Panc1 (cell line): ENCODE data around the gene GNAQ. TPM values are rescaled to one million over a fixed set of nuclear protein-coding genes. Genes with fewer than 3 reads are reported as not detected.

Experiments
- ATAC-seq: fragments of 200-7000 bp; cut with Tn5 transposase; 2 replicates; pipeline ENCODE4 v1.9.1; 2020; ENCODE audit warnings: mild to moderate bottlenecking, moderate library complexity
- BruUV-seq: library from RNA; stranded (reverse); fragments of 400-500 nt; replicated peaks from 2 replicates; lab custom pipeline; 2021; lab: Mats Ljungman, UMichigan
- CTCF ChIA-PET: fragments of 300-600 bp; sonication (Branson Sonifier 250); formaldehyde crosslinking; loops from one replicate; lab custom pipeline; 2022; ENCODE audit warnings: antibody characterized with exemption; lab: Charles Lee
- POLR2A ChIA-PET: fragments of 300-600 bp; sonication (Branson Sonifier 250); formaldehyde crosslinking; loops from one replicate; lab custom pipeline; 2022; ENCODE audit warnings: antibody characterized with exemption; lab: Charles Lee
- DNase-seq: peaks from one replicate; pipeline ENCODE4 v3.0.0-alpha.2; 2010; ENCODE audit warnings: low read depth, low spot score
- H3K27ac ChIP-seq: 2 replicates; pipeline ENCODE4 v1.5.1; 2011; ENCODE audit warnings: mild to moderate bottlenecking, low read length, inconsistent platforms
- H3K27me3 ChIP-seq: fragments of 200-500 bp; sonication (Bioruptor generic); 2 replicates; pipeline ENCODE4 v1.6.0; 2014; ENCODE audit warnings: low read length, inconsistent platforms; ENCODE audit not compliant: control insufficient read depth, insufficient read depth
- H3K36me3 ChIP-seq: fragments of 200-500 bp; sonication (Bioruptor generic); 2 replicates; pipeline ENCODE4 v1.5.1; 2014; ENCODE audit warnings: inconsistent platforms, mild to moderate bottlenecking, low read length, moderate library complexity; ENCODE audit not compliant: control insufficient read depth, insufficient read depth
- H3K4me1 ChIP-seq: 2 replicates; pipeline ENCODE4 v1.5.1; 2011; ENCODE audit warnings: inconsistent platforms, mild to moderate bottlenecking, low read length, moderate library complexity; ENCODE audit not compliant: control insufficient read depth, insufficient read depth
- H3K4me3 ChIP-seq, 2 experiments: 2 replicates each; pipeline ENCODE4 v1.5.1; 2011 to 2012; ENCODE audit warnings: low read depth in 2 of 2, low read length in 2 of 2, mild to moderate bottlenecking in 2 of 2, inconsistent platforms in 1 of 2, moderate library complexity in 1 of 2
- H3K9me3 ChIP-seq: fragments of 200-500 bp; sonication (Bioruptor generic); 2 replicates; pipeline ENCODE4 v1.5.1; 2014; ENCODE audit warnings: low read depth, mild to moderate bottlenecking, inconsistent platforms, low read length, moderate library complexity; ENCODE audit not compliant: control insufficient read depth, insufficient read depth
- CTCF ChIP-seq: fragments of 450-650 bp; IDR thresholded peaks from 2 replicates; pipeline ENCODE4 v1.5.1; 2017; ENCODE audit warnings: mild to moderate bottlenecking
- POLR2AphosphoS5 ChIP-seq: IDR thresholded peaks from 2 replicates; pipeline ENCODE4 v1.6.1; 2012; ENCODE audit warnings: mild to moderate bottlenecking, low read depth, low read length, moderate library complexity
- REST ChIP-seq, 2 experiments: IDR thresholded peaks; 2 replicates each; pipeline ENCODE4 v1.6.1; 2011 to 2012; ENCODE audit warnings: low read depth in 2 of 2, control low read depth in 1 of 2, low read length in 1 of 2, mild to moderate bottlenecking in 1 of 2, moderate library complexity in 1 of 2; ENCODE audit not compliant: insufficient read depth in 1 of 2
- SIN3A ChIP-seq: IDR thresholded peaks from 2 replicates; pipeline ENCODE4 v1.6.1; 2012; ENCODE audit warnings: low read depth, mild to moderate bottlenecking, low read length, moderate library complexity, borderline replicate concordance; ENCODE audit not compliant: insufficient read depth
- TCF7L2 ChIP-seq: IDR thresholded peaks from 2 replicates; pipeline ENCODE4 v1.6.1; 2011; ENCODE audit warnings: mild to moderate bottlenecking, low read depth, low read length, inconsistent platforms
- in situ Hi-C: cut with HindIII; loops from 2 replicates; pipeline ENCODE4 v1.10.0; 2016; ENCODE audit warnings: low sequenced_read_pairs, low pct_unique_long_range_greater_than_20kb
- intact Hi-C: fragments of 100-400 bp; cut with micrococcal nuclease; formaldehyde crosslinking; loops from one replicate; pipeline ENCODE4 v1.10.0; 2022; ENCODE audit not compliant: unreplicated experiment
- total RNA-seq: library from RNA; stranded (reverse); gene quantifications from one replicate; pipeline ENCODE4 v1.2.1, GENCODE V29; 2021; ENCODE audit not compliant: unreplicated experiment

The GNAQ gene
- total RNA-seq, 1 experiment from 2014 or later, result 34.5 TPM

GRCh38 chr9:77848897-77849296, 182.7 kb downstream of the GNAQ start:
- DNase-seq (no peak), ATAC-seq (no peak)
- H3K36me3 ChIP-seq, result no peaks in the 10 kb centered on the region
- ChIA-PET CTCF (no interaction called here), POLR2A (no interaction called here)
- no peaks in the 10 kb centered on the region for H3K27me3 ChIP-seq
- H3K4me3 ChIP-seq, result no peak overlapping the region
- no peaks in the 10 kb centered on the region for H3K9me3 ChIP-seq
- intact Hi-C loops, result no loop called here
- BruUV-seq, result no TSS peak
- H3K4me1 ChIP-seq, result peaks cover 3% of the 10 kb centered on the region; the same call in 1 of the 2 replicates
- TF ChIP-seq REST (IDR thresholded peaks at IDR 0.05; ENCODE audit: insufficient read depth in 1 of 2, low read depth in 2 of 2, low read length in 1 of 2) (no peak), POLR2AphosphoS5 (no peak), TCF7L2 (no peak), SIN3A (no peak), CTCF (no peak)
- no peak overlapping the region for H3K27ac ChIP-seq
- in situ Hi-C loops, result no loop called here

GRCh38 chr9:77848404-77848803, 183.2 kb downstream of the GNAQ start:
- no peak overlapping the region for H3K4me3 ChIP-seq
- in situ Hi-C loops (no loop called here), intact Hi-C loops (no loop called here)
- BruUV-seq, result no TSS peak
- no peaks in the 10 kb centered on the region for H3K27me3 ChIP-seq
- ChIA-PET CTCF (no interaction called here), POLR2A (no interaction called here)
- no peak overlapping the region for H3K27ac ChIP-seq
- peaks cover 3% of the 10 kb centered on the region; the same call in 1 of the 2 replicates for H3K4me1 ChIP-seq
- H3K9me3 ChIP-seq, result no peaks in the 10 kb centered on the region
- no peaks in the 10 kb centered on the region for H3K36me3 ChIP-seq
- DNase-seq, result no peak
- ATAC-seq, result no peak
- TF ChIP-seq CTCF (no peak), TCF7L2 (no peak)
